HCT116 (cell line): ENCODE results near the gene TMEM117. TPM values are rescaled to one million over a fixed set of nuclear protein-coding genes. Genes with fewer than 3 reads are reported as not detected.
A peak's percentile ranks its signal among the peaks of the same experiment; 100 is the strongest.

ENCODE experiments used
- ATAC-seq: fragments of 200-7000 bp; cut with Tn5 transposase; 2 replicates; pipeline ENCODE4 v1.9.1; 2020; ENCODE audit warnings: mild to moderate bottlenecking, moderate library complexity
- BruUV-seq: library from RNA; stranded (reverse); fragments of 400-500 nt; replicated peaks from 2 replicates; lab custom pipeline; 2021; lab: Mats Ljungman, UMichigan
- CTCF ChIA-PET: fragments of 300-600 bp; sonication (Branson Sonifier 250); formaldehyde crosslinking; loops from one replicate; lab custom pipeline; 2021; ENCODE audit warnings: antibody characterized with exemption; lab: Charles Lee
- POLR2A ChIA-PET: fragments of 300-600, 350-600 bp; sonication (Branson Sonifier 250); formaldehyde crosslinking; loops from one replicate; lab custom pipeline; 2021; ENCODE audit warnings: antibody characterized with exemption; lab: Charles Lee
- RAD21 ChIA-PET, 2 experiments: fragments of 300-600 bp; sonication (Branson Sonifier 250); formaldehyde crosslinking; loops; one replicate each; lab custom pipeline; 2023; ENCODE audit warnings: low total read pairs in 2 of 2; ENCODE audit not compliant: uncharacterized antibody in 2 of 2, unreplicated experiment in 2 of 2, low non-redundant PET in 1 of 2; lab: Charles Lee
- DNase-seq: peaks from one replicate; pipeline ENCODE4 v3.0.0-alpha.2; 2010; ENCODE audit warnings: low read depth, low spot score
- H2AFZ ChIP-seq: fragments of 200-600 bp; shearing (Covaris generic), sonication (generic); 2 replicates; pipeline ENCODE4 v1.6.1; 2017; ENCODE audit warnings: low read depth, mixed run types, mixed read lengths, antibody characterized with exemption, low read length; ENCODE audit not compliant: poor library complexity, severe bottlenecking
- H3K27ac ChIP-seq: 2 replicates; pipeline ENCODE4 v1.5.1; 2012; ENCODE audit warnings: low read depth, low read length
- H3K27me3 ChIP-seq: fragments of 200-600 bp; sonication (generic); 2 replicates; pipeline ENCODE4 v1.6.1; 2016; ENCODE audit warnings: mixed run types, low read length, mixed read lengths; ENCODE audit not compliant: insufficient read depth
- H3K36me3 ChIP-seq, 2 experiments: fragments of 200-500 bp in 1 of 2; fragments of 200-600 bp in 1 of 2; sonication (Bioruptor generic) in 1 of 2; sonication (generic) in 1 of 2; 2 replicates each; pipeline versions ENCODE4 v1.5.1 to v1.6.1; 2014 to 2016; ENCODE audit warnings: low read length in 2 of 2, inconsistent platforms in 1 of 2, mixed read lengths in 1 of 2, mixed run types in 1 of 2; ENCODE audit not compliant: insufficient read depth in 2 of 2, control insufficient read depth in 1 of 2
- H3K4me1 ChIP-seq, 2 experiments: fragments of 200-600 bp in 1 of 2; sonication (generic) in 1 of 2; 2 replicates each; pipeline versions ENCODE4 v1.5.1 to v1.6.1; 2012 to 2017; ENCODE audit warnings: low read length in 2 of 2, inconsistent platforms in 1 of 2, mild to moderate bottlenecking in 1 of 2, mixed read lengths in 1 of 2, mixed run types in 1 of 2, moderate library complexity in 1 of 2; ENCODE audit not compliant: insufficient read depth in 2 of 2, control insufficient read depth in 1 of 2
- H3K4me2 ChIP-seq: fragments of 200-600 bp; sonication (generic); 2 replicates; pipeline ENCODE4 v1.6.1; 2017; ENCODE audit warnings: mixed run types, low read length, mixed read lengths
- H3K4me3 ChIP-seq, 2 experiments: fragments of 200-600 bp in 1 of 2; sonication (generic) in 1 of 2; replicated peaks in 1 of 2; 2 replicates each; pipeline ENCODE4 v1.5.1; 2011 to 2016; ENCODE audit warnings: low read length in 2 of 2, control low read depth in 1 of 2, low read depth in 1 of 2, mild to moderate bottlenecking in 1 of 2, mixed read lengths in 1 of 2, mixed run types in 1 of 2
- H3K79me2 ChIP-seq: fragments of 200-600 bp; sonication (generic); 2 replicates; pipeline ENCODE4 v1.6.1; 2017; ENCODE audit warnings: mild to moderate bottlenecking, mixed run types, low read length, moderate library complexity, mixed read lengths; ENCODE audit not compliant: insufficient read depth
- H3K9ac ChIP-seq: fragments of 200-600 bp; sonication (generic); 2 replicates; pipeline ENCODE4 v1.6.1; 2016; ENCODE audit warnings: low read length, mixed read lengths
- H3K9me2 ChIP-seq: fragments of 200-600 bp; sonication (generic), shearing (Covaris generic); 2 replicates; pipeline ENCODE4 v1.6.1; 2017; ENCODE audit warnings: mixed run types, mild to moderate bottlenecking, moderate library complexity; ENCODE audit not compliant: insufficient read depth
- H3K9me3 ChIP-seq, 2 experiments: fragments of 200-500 bp in 1 of 2; fragments of 200-600 bp in 1 of 2; sonication (Bioruptor generic) in 1 of 2; sonication (generic) in 1 of 2; 2 replicates each; pipeline ENCODE4 v1.6.1; 2014 to 2017; ENCODE audit warnings: low read length in 2 of 2, mixed read lengths in 2 of 2, inconsistent platforms in 1 of 2, low read depth in 1 of 2, mild to moderate bottlenecking in 1 of 2, mixed run types in 1 of 2, moderate library complexity in 1 of 2; ENCODE audit not compliant: control insufficient read depth in 1 of 2, insufficient read depth in 1 of 2
- H4K20me1 ChIP-seq: fragments of 200-600 bp; sonication (generic), shearing (Covaris generic); 2 replicates; pipeline ENCODE4 v1.6.1; 2017; ENCODE audit warnings: mixed run types, mild to moderate bottlenecking, moderate library complexity; ENCODE audit not compliant: insufficient read depth
- EGR1 ChIP-seq: IDR thresholded peaks from 2 replicates; pipeline ENCODE4 v1.6.1; 2012; ENCODE audit warnings: low read depth
- FOSL1 ChIP-seq: IDR thresholded peaks from 2 replicates; pipeline ENCODE4 v1.6.1; 2012; ENCODE audit warnings: low read depth
- POLR2AphosphoS5 ChIP-seq: IDR thresholded peaks from 2 replicates; pipeline ENCODE4 v1.6.1; 2011; ENCODE audit warnings: mild to moderate bottlenecking, low read depth, low read length, moderate library complexity
- intact Hi-C: fragments of 100-400 bp; cut with micrococcal nuclease; formaldehyde crosslinking; loops from 2 replicates; pipeline ENCODE4 v1.10.0; 2022
- total RNA-seq: library from RNA; stranded (reverse); gene quantifications from one replicate; pipeline ENCODE4 v1.2.1, GENCODE V29; 2021; ENCODE audit not compliant: unreplicated experiment

TMEM117 gene
- total RNA-seq, 1 experiment from 2014 or later, result 3.6 TPM

DNA sequence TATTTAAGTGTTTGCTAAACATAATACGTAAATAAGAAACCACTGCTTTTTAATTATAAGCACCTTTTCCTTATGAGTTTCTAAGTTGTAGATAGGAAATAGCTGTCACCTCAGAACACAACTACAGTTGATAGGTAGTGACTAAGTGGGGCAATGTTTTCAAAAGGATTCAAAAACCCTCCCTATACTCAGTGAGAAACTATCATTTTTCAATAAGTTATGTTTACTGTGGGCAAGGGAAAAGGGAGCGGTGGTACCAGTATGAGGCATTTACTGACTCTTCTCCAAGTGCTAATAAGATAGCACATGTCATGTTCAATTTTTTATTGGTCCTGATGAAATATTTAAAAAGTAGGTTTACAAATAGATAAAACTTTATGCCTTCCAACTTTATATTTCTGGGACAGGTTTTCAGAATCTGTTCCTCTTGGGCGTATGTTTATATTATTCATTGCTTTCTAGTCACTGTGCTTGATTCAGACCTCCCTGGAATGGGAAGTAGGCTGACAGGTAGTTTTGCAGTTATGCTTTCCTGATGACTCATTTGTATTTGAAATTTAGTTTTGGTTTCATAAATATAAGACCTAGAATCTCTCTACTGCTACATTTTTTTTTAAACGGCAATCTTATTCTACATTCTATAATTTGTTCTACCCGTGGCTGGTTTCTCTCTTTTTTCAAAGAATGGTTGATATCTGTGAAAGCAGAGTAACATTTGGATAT is 153.1 kb downstream of the TMEM117 start:
- no peak for ATAC-seq
- CTCF ChIA-PET, result no interaction called here

DNA sequence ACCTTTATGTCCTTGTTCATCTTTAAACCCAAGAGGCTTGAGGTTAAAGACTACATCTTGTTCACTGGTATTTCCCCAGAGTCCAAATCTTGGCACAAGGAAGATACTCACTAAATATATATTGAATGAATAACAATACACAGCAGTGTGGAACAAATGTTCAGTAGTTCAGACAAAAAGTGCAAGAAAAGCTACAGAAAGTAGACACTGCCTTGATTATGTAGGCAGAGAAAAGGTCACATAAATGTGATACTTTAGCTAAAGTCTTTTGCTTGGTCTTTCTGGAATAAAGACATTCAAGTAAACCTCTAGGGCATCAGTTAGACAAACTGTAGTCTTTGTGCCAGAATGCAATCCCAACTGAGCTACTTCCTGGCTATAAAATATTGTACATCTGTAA is 157.0 kb downstream of the TMEM117 start:
- Histone ChIP-seq H3K9me2 (no peaks in the 10 kb centered on the region), H3K79me2 (no peaks in the 10 kb centered on the region), H2AFZ (no peak overlapping the region), H3K36me3 (no peaks in the 10 kb centered on the region), H4K20me1 (no peaks in the 10 kb centered on the region), H3K4me3 (no peak overlapping the region), H3K27ac (no peak overlapping the region), H3K9me3 (no peaks in the 10 kb centered on the region), H3K27me3 (no peaks in the 10 kb centered on the region), H3K4me2 (no peak overlapping the region), H3K9ac (no peak overlapping the region), H3K4me1 (no peaks in the 10 kb centered on the region)
- no TSS peak for BruUV-seq
- no peak for TF ChIP-seq EGR1
- intact Hi-C loops, result no loop called here
- DNase-seq (no peak), ATAC-seq (no peak)
- CTCF ChIA-PET, result no interaction called here
- RAD21 ChIA-PET, result no interaction called here
- POLR2A ChIA-PET, result no interaction called here

More for the DNA sequence above, 153.1 kb downstream of the TMEM117 start:
- ChIA-PET RAD21 (no interaction called here), POLR2A (no interaction called here)
- Histone ChIP-seq H3K9ac (no peak overlapping the region), H3K4me3 (no peak overlapping the region), H3K27me3 (no peaks in the 10 kb centered on the region), H4K20me1 (no peaks in the 10 kb centered on the region), H3K79me2 (no peaks in the 10 kb centered on the region), H3K4me1 (no peaks in the 10 kb centered on the region), H2AFZ (no peak overlapping the region), H3K36me3 (no peaks in the 10 kb centered on the region), H3K27ac (no peak overlapping the region), H3K4me2 (peak overlapping the region; percentile 22; the same call in 1 of the 2 replicates), H3K9me2 (no peaks in the 10 kb centered on the region), H3K9me3 (no peaks in the 10 kb centered on the region)
- intact Hi-C loops, result no loop called here
- TF ChIP-seq FOSL1 (peak; percentile 25; the same call in 1 of the 2 replicates), POLR2AphosphoS5 (no peak)
- BruUV-seq, result no TSS peak
- DNase-seq, result no peak
